ENCODE data around the gene TSSK3.
"Not testable (repeated sequence)": the region's sequence is repeated elsewhere in the genome, so short reads cannot be mapped to it uniquely, and the experiment has no call there.

TSSK3 gene

GRCh38 chr1:32337855-32338636 lies 24.3 kb upstream of the TSSK3 start:
- no peak for DNase-seq (ENCODE audit: low read depth in 2 of 3, low spot score in 1 of 3)

GRCh38 chr1:32338637-32339145 lies 23.6 kb upstream of the TSSK3 start:
- DNase-seq (ENCODE audit: low read depth in 2 of 3, low spot score in 1 of 3): no peak

DNA sequence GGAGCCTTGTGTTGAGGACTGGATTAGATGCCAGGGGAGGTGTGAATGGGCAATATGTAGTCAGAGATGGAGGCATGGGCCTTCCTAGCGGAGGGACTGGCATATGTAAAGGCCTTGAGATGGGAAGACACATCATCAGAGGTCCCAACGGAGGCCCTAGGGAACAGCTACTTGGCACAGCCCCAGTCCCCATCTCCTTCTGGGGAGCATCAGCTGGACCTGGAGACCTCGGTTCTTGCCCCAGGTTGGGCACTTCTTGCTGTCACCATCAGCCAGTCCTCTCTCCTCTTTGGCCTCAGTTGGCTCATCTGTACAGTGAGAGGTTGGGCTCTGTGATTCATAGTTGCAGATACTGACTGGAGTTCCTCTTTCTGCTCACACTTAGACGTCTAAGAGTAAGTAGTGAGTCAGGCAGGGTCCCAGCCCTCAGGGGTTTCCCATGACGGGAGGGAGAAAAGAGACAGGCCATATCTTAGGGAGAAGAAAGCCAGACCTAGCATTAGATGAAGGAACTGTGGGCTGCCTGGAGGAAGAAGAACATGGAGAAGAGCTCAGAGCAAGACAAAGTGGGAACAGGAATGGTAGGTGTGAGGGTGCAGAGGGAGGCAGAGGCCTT lies 22.9 kb upstream of the TSSK3 start:
- peak in 1 of 3 donors; percentile 34 for DNase-seq (ENCODE audit: low read depth in 2 of 3, low spot score in 1 of 3)

GRCh38 chr1:32341186-32341757 lies 21.1 kb upstream of the TSSK3 start:
- DNase-seq (ENCODE audit: low read depth in 2 of 3, low spot score in 1 of 3): no peak

DNA sequence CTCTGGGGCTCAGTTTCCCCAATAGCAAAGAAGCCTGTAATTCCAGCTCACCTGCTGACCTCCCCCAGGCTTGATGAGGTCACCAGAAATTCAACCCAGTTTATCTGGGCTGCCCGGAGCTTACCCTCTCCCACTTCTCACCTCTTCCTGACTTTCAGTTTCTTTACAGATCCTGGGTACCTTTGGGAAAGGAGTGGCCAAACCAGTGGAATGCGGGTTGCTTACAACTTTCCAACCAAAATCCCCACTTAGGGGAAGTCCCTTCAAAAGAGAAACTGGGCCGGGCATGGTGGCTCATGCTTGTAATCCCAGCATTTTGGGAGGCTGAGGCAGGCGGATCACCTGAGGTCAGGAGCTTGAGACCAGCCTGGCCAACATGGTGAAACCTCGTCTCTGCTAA lies 20.4 kb upstream of the TSSK3 start:
- no peak for DNase-seq (ENCODE audit: low read depth in 2 of 3, low spot score in 1 of 3)

GRCh38 chr1:32342704-32343103 lies 19.6 kb upstream of the TSSK3 start:
- no peak for DNase-seq (ENCODE audit: low read depth in 2 of 3, low spot score in 1 of 3)

GRCh38 chr1:32345289-32345827 lies 17.0 kb upstream of the TSSK3 start:
- no peak for DNase-seq (ENCODE audit: low read depth in 2 of 3, low spot score in 1 of 3)

DNA sequence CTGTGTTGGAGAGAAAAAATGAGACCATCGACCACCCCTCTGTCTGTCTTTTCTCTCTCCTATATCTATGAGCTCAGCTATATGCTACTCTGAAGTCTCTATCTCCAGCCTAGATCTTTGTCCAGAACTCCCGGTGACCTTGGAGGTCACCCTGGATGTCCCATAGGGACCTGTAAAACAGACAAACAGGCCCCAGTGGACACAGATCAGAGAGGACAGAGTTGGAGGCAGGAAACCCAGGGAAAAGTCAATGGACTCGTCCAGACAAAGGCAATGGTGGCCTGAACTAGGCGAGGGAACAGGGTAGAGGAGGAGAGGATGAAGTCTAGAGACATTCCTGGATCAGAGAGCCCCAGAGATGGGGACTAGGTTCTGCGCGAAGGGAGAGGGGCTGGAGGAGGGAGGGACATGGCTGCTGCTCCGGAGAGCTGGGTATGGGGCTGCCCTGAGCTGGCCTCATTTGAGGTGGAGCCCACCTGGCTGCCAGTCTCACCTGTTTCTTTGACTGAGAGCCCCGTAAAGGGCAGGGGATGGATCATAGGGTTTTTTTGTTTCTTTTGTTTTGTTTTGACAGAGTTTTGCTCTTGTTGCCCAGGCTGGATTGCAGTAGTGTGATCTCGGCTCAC lies 15.7 kb upstream of the TSSK3 start:
- DNase-seq (ENCODE audit: low read depth in 2 of 3, low spot score in 1 of 3): no peak

GRCh38 chr1:32349211-32349708 lies 13.1 kb upstream of the TSSK3 start:
- no peak for DNase-seq (ENCODE audit: low read depth in 2 of 3, low spot score in 1 of 3)

- peak; percentile 70 to 79 (median 75) for DNase-seq (ENCODE audit: low read depth in 2 of 3, low spot score in 1 of 3)
Measured at GRCh38 chr1:32350785-32351398, 11.4 kb upstream of the TSSK3 start.

DNA sequence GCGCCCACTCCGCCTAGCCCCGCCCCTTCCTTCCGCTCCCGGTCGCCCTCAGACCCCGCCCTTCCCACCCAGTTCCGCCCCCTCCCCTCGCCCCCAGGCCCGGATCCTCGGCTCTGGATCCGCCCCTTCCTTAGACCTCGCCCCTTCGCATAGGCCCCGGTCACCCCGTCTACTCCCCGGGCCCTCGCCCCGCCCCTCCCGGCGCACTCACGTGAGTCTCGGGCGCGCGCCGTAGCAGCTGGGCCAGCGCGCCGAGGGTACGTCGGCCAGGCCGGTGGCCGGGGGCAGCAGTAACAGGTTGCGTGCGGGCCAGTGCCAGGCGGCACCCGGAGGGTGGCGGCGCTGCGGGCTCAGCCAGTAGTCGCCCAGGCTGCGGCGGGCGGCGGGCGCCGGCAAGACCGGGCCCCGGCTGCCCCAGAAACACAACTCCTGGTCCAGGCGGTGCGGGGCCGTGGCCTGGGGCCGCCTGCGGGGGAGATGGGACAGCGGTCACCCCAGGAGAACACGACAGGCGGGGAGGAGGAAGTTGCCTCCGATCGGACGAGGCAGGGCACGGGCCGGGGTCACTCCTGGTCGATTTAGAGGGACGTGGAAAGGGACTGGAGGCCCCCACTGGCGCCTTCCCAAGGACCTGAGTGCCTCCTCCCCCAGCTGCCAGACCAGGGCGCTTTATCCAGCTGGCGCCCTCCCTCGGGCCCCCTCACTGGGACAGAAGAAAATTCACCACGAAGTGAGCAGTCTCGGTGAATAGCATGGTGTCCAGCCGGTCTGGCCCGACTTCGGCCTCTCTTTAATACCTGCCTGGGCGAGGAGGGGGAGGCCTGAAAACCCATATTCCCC lies 10.7 kb upstream of the TSSK3 start:
- DNase-seq (ENCODE audit: low read depth in 2 of 3, low spot score in 1 of 3): peak; percentile 82 to 89 (median 85)

- DNase-seq (ENCODE audit: low read depth in 2 of 3, low spot score in 1 of 3): no peak
Measured at GRCh38 chr1:32352239-32352745, 10.0 kb upstream of the TSSK3 start.

- no peak for DNase-seq (ENCODE audit: low read depth in 2 of 3, low spot score in 1 of 3)
Measured at GRCh38 chr1:32352831-32353383, 9.4 kb upstream of the TSSK3 start.

- no peak for DNase-seq (ENCODE audit: low read depth in 2 of 3, low spot score in 1 of 3)
Measured at GRCh38 chr1:32353431-32353830, 8.9 kb upstream of the TSSK3 start.

- DNase-seq (ENCODE audit: low read depth in 2 of 3, low spot score in 1 of 3): no peak
Measured at GRCh38 chr1:32353886-32354570, 8.3 kb upstream of the TSSK3 start.

- DNase-seq (ENCODE audit: low read depth in 2 of 3, low spot score in 1 of 3): not testable (repeated sequence)
Measured at GRCh38 chr1:32355778-32356177, 6.6 kb upstream of the TSSK3 start.

GRCh38 chr1:32356478-32356877 lies 5.9 kb upstream of the TSSK3 start:
- no peak for DNase-seq (ENCODE audit: low read depth in 2 of 3, low spot score in 1 of 3)

DNA sequence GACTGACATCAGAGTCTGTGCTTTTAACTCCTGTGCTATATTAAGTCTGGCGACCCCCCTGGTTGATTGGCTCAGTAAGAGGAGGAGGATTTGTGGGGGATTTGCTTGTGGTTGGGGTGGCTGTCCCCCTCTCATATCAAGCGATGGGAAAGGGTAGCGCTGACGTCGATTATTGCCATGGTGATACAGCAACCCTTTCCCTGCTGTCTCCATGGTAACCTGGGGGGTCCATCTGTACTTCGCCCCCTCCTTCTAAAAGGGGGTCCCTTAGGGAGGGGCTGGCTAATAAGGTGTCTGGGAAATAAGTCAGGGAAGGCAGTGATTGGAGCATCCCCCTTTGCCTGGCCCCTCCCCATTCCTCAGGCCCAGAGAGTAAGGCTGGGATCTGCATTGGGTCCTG lies 4.7 kb upstream of the TSSK3 start:
- DNase-seq (ENCODE audit: low read depth in 2 of 3, low spot score in 1 of 3): no peak

GRCh38 chr1:32358435-32358834 lies 3.9 kb upstream of the TSSK3 start:
- no peak for DNase-seq (ENCODE audit: low read depth in 2 of 3, low spot score in 1 of 3)

All from stimulated activated CD4-positive, alpha-beta T cell treated with anti-CD3 and anti-CD28 coated beads, Interleukin-12 subunit alpha, Interleukin-12 subunit beta, amount 100 ng/mL, for 48 hours (primary cell).